Panc1 (cell line): ENCODE measurements around the gene CPPED1.

Experiments used
- POLR2AphosphoS5 ChIP-seq: IDR thresholded peaks from 2 replicates; pipeline ENCODE4 v1.6.1; 2012; ENCODE audit warnings: mild to moderate bottlenecking, low read depth, low read length, moderate library complexity
- REST ChIP-seq, 2 experiments: IDR thresholded peaks; 2 replicates each; pipeline ENCODE4 v1.6.1; 2011 to 2012; ENCODE audit warnings: low read depth in 2 of 2, control low read depth in 1 of 2, low read length in 1 of 2, mild to moderate bottlenecking in 1 of 2, moderate library complexity in 1 of 2; ENCODE audit not compliant: insufficient read depth in 1 of 2
- SIN3A ChIP-seq: IDR thresholded peaks from 2 replicates; pipeline ENCODE4 v1.6.1; 2012; ENCODE audit warnings: low read depth, mild to moderate bottlenecking, low read length, moderate library complexity, borderline replicate concordance; ENCODE audit not compliant: insufficient read depth
- TCF7L2 ChIP-seq: IDR thresholded peaks from 2 replicates; pipeline ENCODE4 v1.6.1; 2011; ENCODE audit warnings: mild to moderate bottlenecking, low read depth, low read length, inconsistent platforms
- TF ChIP-seq, protein P1 (sequence below): fragments of 450-650 bp; IDR thresholded peaks from 2 replicates; pipeline ENCODE4 v1.5.1; 2017; ENCODE audit warnings: mild to moderate bottlenecking

DNA sequence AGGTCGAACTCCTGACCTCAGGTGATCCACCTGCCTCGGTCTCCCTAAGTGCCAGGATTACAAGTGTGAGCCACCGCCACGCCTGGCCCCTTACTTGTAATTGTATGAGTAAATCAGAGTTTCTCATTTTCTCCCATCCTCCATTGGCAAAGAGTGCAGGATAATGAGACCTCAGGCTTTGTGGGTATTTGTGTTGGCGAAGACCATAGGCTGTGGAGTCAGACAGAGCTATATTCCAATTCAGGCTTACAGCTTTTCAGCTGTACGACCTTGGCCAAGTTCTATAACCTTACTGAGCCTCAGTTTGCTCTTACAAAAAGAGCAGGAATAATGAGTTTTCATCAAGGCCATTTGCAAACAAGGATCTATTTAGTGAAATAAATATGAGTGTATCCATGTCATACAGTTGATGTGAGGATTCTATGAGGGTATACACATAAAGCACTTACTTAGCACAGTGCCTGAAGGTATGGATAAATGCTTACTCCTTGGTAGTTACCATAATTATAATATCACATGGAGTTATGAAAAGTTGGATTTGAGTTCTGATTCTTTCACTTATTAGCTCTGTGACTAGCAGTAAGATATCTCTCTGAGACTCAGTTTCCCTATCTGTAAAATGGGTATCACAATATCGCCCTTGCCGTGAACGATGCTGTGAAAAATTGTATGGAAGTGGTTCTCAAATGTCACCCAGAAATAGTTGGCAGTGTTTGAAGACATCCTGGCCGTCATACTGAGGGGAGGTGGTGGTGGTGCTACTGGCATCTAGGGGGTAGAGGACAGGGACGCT, 25.6 kb upstream of the CPPED1 start:
- TF ChIP-seq, protein P1, sequence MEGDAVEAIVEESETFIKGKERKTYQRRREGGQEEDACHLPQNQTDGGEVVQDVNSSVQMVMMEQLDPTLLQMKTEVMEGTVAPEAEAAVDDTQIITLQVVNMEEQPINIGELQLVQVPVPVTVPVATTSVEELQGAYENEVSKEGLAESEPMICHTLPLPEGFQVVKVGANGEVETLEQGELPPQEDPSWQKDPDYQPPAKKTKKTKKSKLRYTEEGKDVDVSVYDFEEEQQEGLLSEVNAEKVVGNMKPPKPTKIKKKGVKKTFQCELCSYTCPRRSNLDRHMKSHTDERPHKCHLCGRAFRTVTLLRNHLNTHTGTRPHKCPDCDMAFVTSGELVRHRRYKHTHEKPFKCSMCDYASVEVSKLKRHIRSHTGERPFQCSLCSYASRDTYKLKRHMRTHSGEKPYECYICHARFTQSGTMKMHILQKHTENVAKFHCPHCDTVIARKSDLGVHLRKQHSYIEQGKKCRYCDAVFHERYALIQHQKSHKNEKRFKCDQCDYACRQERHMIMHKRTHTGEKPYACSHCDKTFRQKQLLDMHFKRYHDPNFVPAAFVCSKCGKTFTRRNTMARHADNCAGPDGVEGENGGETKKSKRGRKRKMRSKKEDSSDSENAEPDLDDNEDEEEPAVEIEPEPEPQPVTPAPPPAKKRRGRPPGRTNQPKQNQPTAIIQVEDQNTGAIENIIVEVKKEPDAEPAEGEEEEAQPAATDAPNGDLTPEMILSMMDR: no peak
- TF ChIP-seq POLR2AphosphoS5: no peak
- TF ChIP-seq TCF7L2: no peak
- TF ChIP-seq REST (IDR thresholded peaks at IDR 0.05; ENCODE audit: insufficient read depth in 1 of 2, low read depth in 2 of 2, low read length in 1 of 2): no peak
- no peak for TF ChIP-seq SIN3A
